Left renal cortex interstitium (tissue), 4 donors: ENCODE measurements around the gene TRAPPC5. TPM values are rescaled to one million over a fixed set of nuclear protein-coding genes. Genes with fewer than 3 reads are reported as not detected.

Source experiments
- DNase-seq, 4 donors: peaks; one replicate each; pipeline ENCODE4 v3.0.0-alpha.2; 2013; ENCODE audit warnings: low read depth in 4 of 4, low spot score in 2 of 4, missing footprints in 1 of 4
- polyA plus RNA-seq, 4 donors: library from polyadenylated mRNA; unstranded; fragments of 120-200 nt; gene quantifications; one replicate each; pipeline ENCODE4 v1.2.1, GENCODE V29; 2013; ENCODE audit not compliant: insufficient read length in 4 of 4

TRAPPC5 gene
- polyA plus RNA-seq, 4 donors, result 42.7 to 97.1 (median 59.0) TPM

GRCh38 chr19:7674010-7675005, 6.3 kb upstream of the TRAPPC5 start:
- no peak for DNase-seq

DNA sequence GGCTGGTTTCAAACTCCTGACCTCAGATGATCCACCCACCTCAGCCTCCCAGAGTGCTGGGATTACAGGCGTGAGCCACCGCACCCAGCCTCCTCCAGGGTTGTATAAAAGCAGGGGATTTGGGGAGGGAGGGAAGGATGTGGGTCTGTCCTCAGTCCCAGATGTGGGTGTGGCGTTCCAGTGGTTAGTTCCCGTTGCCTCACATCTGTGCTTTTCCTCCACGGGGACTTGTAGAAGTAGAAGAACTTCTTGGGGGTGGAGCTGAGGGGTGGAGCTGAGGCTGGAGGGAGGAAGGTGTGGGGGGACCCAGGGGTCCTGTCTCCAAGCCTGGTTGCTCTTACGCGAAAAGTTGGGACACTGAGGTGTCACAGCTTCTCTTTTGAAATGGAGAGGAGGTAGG, 4.3 kb upstream of the TRAPPC5 start:
- DNase-seq, result no peak

- DNase-seq, result no peak
Measured at GRCh38 chr19:7676854-7677253, 3.8 kb upstream of the TRAPPC5 start, which contains the start of gene MCEMP1. Gene MCEMP1, plus strand, starts transcription at chr19:7677090. Its CDS starts 31 bp downstream, at chr19:7677121.

- no peak for DNase-seq
Measured at GRCh38 chr19:7677669-7678311, 2.8 kb upstream of the TRAPPC5 start.

DNA sequence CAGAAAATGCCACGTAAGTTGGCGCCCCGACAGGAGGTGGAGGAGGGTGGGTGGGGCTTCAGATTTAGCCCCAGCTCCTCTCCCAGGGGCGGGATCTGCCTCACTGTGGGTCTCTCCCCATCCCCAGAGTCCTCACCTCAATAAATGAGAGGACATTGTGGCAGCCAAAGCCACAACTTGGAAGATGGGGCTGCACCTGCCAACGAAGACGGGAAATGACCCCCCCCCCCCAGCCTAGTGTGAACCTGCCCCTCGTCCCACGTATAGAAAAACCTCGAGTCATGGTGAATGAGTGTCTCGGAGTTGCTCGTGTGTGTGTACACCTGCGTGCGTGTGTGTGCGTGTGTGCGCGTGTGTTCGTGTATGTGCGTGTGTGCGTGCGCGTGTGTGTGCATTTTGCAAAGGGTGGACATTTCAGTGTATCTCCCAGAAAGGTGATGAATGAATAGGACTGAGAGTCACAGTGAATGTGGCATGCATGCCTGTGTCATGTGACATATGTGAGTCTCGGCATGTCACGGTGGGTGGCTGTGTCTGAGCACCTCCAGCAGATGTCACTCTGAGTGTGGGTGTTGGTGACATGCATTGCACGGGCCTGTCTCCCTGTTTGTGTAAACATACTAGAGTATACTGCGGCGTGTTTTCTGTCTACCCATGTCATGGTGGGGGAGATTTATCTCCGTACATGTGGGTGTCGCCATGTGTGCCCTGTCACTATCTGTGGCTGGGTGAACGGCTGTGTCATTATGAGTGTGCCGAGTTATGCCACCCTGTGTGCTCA, 1.5 kb upstream of the TRAPPC5 start:
- no peak for DNase-seq

- no peak for DNase-seq
Measured at GRCh38 chr19:7679771-7680605, 645 bp upstream of the TRAPPC5 start.

DNA sequence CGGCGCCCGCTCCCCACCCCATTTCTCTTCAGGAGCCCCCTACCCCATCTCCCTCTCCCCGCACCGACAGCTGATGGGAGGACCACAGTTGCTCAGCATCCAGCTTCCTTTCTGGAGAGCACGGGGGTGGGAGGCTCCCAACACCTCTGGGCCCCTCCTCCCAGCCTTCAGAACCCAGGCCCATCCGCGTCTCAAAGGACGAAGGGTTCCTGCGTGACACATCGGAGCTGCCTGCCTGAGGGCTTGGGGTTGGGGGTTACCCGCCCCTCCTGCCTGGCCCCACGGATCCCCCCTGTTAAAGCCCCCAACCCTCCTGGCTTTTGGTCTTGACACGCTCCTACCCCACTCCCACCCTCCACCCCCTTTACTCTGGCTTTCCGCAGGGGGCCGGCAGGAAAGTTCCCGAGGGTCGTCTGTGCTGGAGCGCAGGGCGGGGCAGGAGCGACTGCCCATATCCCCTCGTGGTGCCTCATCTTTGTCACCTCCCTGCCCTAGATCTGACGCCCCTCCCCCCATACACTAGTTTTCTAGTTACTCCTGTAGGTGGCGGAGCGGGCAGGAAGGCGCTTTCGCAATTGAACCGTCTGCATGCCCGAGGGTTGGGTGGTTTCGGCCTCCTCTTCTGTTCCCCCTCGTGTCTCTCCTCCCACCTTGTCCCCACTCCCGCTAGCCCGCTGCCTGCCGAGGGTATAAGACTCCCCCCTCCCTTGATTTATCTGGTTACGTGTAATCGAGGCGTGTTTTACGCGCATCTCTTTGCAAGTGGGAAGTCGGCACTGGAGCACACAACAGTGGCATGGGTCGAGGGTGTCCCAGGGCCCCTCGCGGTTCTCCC, 924 bp downstream of the TRAPPC5 start:
- DNase-seq, result peak in 3 of 4 donors; percentile 39 to 65 (median 64)

GRCh38 chr19:7682175-7682855, 1.7 kb downstream of the TRAPPC5 start:
- DNase-seq, result no peak

DNA sequence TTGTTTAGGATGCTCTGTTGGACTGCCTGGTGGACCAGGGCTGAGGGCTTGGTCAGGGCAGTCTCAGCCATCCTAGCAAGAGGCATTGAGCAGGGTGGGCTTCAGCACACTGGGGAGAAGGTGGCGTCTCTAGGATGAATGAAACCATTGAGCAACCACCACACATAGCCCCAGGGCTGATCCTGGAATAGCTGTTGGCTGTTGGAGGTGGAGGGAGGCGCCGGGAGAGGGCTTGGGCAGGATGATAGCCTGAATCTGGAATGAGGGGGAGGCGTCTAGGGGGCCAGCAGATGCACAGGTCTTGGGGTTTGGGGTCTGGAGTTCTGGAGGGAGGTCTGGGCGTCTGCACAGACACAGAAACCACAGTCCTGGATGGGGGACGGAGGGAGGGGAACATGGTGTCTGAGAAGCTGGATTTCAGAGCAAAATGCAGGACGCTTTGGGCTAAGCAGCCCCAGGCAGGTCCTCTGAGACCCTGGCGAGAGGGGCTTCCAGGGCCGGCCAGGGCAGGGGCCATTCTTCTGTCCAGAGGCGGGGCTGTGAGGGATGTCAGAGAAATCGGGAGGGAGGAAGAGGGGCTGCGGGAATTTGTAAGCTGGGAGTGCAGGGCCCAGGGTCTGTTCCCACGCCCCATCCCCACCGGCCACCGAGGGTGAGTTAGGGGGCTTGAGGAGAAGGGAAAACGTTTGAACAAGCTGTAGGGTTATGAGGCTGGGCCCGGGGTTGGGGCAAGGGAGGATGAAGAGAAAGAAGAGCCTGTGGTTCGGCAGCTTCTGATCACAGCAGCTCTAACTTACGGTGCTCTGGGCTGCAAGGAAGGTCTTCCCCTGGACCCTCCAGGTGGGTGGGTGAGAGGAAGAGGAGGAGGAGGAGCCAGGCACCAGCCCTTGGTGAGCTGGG, 5.2 kb downstream of the TRAPPC5 start:
- DNase-seq, result no peak

GRCh38 chr19:7687177-7687576, 6.5 kb downstream of the TRAPPC5 start:
- no peak for DNase-seq

DNA sequence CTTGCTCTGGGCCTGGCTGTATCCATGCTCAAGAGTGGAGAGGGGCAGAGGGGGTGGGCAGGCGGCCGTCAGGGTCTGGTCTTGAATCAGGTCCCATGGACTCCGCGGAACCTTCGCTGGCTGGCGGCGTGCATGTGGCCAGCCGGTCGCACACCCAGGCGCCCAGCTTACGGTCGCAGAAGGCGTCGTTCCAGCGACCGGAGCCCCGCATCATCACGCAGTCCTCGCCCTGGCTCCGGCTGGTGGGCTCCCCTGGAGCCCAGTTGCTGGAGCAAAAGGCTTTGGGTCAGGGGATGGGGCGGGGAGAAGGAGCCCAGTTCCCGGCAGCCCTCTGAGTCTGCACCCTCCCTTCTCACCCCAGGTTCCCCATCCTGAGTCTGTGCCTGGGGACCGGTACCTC, 8.5 kb downstream of the TRAPPC5 start:
- DNase-seq, result no peak

GRCh38 chr19:7690779-7691258, 10.2 kb downstream of the TRAPPC5 start:
- DNase-seq, result no peak

DNA sequence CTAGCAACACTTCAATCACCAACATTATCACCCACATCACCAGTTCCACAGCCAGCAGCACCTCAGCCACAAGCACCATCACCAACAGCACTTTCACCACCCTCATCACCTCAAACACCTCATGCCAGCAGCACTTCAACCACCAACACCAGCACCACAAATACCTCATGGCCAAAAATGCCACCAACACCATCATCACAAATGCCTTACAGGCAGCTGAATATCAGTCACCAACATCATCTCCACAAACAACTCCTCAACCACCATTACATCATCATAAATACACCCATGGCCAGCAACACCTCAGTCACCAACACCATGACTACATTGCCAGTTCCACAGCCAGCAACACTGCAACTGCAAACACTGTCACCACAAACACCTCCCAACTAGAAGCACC, 10.9 kb downstream of the TRAPPC5 start:
- no peak for DNase-seq

GRCh38 chr19:7692417-7693088, 11.9 kb downstream of the TRAPPC5 start:
- DNase-seq, result no peak

DNA sequence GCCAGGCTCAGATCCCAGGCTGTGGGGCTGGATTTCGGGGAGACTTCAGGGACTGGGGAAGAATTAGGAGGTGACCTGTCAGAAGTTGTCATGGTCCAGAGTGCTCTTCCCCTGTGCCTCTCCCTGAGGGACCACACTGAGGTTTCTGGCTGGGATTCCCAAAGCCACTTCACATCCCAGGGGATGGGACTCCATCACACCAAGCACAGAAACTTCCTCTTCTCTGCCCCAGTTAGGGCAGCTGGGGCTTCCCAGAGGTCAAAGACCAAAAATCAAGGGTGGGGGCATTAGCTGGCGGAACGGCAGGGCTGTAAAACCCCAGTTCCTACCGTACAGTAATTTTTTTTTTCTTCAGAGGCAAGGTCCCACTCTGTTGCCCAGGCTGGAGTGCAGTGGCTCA, 13.9 kb downstream of the TRAPPC5 start:
- DNase-seq, result no peak

- no peak for DNase-seq
Measured at GRCh38 chr19:7697721-7698287, 17.2 kb downstream of the TRAPPC5 start.

DNA sequence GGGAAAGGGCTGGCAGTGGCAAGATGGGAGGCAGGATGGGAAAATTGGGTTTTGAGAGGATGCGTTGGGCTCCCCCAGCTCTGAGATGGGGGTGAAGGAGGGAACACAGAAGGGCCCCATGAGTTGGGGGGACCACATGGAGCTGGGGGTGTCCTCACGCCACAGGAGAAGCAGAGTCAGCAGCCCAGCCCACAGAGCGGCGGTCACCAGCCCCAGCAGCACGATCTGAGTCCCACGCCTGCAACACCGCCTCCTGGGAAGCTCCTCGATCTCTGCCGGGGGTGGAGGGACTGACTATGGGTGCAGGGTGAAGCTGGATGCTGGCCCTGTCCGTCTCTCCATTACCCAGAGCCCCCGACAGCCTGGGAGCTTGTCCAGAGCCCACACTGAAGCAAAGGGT, 17.9 kb downstream of the TRAPPC5 start:
- no peak for DNase-seq
